HepG2 (cell line): ENCODE data around the gene HNRNPL. TPM values are rescaled to one million over a fixed set of nuclear protein-coding genes. Genes with fewer than 3 reads are reported as not detected.

ENCODE experiments used
- CHD2 ChIP-seq: IDR thresholded peaks from 2 replicates; pipeline ENCODE4 v1.6.1; 2011; ENCODE audit warnings: low read depth, low read length, improper control_type of control experiment
- MBD4 ChIP-seq: IDR thresholded peaks from 2 replicates; pipeline ENCODE4 v1.6.1; 2012; ENCODE audit warnings: low read length, inconsistent platforms, borderline replicate concordance
- TEF ChIP-seq: sonication (generic); formaldehyde crosslinking; IDR thresholded peaks from 2 replicates; pipeline ENCODE4 v1.5.0; 2020; ENCODE audit warnings: missing genetic modification reagents
- THAP8 ChIP-seq: sonication (generic); formaldehyde crosslinking; IDR thresholded peaks from 2 replicates; pipeline ENCODE4 v1.5.1; 2020; ENCODE audit warnings: missing genetic modification reagents, mild to moderate bottlenecking, borderline replicate concordance
- ZBTB44 ChIP-seq: sonication (generic); formaldehyde crosslinking; IDR thresholded peaks from 2 replicates; pipeline ENCODE4 v1.4.0; 2020; ENCODE audit warnings: missing genetic modification reagents
- ZNF414 ChIP-seq: sonication (generic); formaldehyde crosslinking; IDR thresholded peaks from 2 replicates; pipeline ENCODE4 v1.5.0; 2020; ENCODE audit warnings: missing genetic modification reagents
- ZNF75D ChIP-seq: sonication (generic); formaldehyde crosslinking; IDR thresholded peaks from 2 replicates; pipeline ENCODE4 v1.8.1; 2023; ENCODE audit warnings: missing genetic modification reagents, mild to moderate bottlenecking, borderline replicate concordance
- polyA plus RNA-seq, 8 experiments: library from polyadenylated mRNA; depleted of rRNA in 3 of 8; stranded (reverse) in 7 of 8; unstranded in 1 of 8; fragments of >200 nt; fragmentation: Illumina TruSeq in 4 of 8; extraction: Trizol in 4 of 8; gene quantifications; 2 replicates each; pipeline versions ENCODE4 v1.2.1 to v1.2.3, GENCODE V29; 2011 to 2016; ENCODE audit warnings: low read depth in 4 of 8, missing spikeins in 1 of 8, mixed read lengths in 1 of 8; ENCODE audit not compliant: insufficient read depth in 1 of 8
- total RNA-seq, 5 experiments: library from RNA; depleted of rRNA; stranded (reverse); fragments of >200 nt; fragmentation: Illumina TruSeq; extraction: Trizol; gene quantifications; 2 replicates each; pipeline ENCODE4 v1.2.3, GENCODE V29; 2016; ENCODE audit warnings: low read depth in 1 of 5
- TF ChIP-seq, protein P1 (sequence below): sonication (generic); formaldehyde crosslinking; IDR thresholded peaks from 2 replicates; pipeline ENCODE4 v1.4.0; 2020; ENCODE audit warnings: mild to moderate bottlenecking, missing genetic modification reagents
- TF ChIP-seq, protein P2 (sequence below): sonication (generic); formaldehyde crosslinking; IDR thresholded peaks from 2 replicates; pipeline ENCODE4 v1.4.0; 2020; ENCODE audit warnings: missing genetic modification reagents; ENCODE audit errors: not compliant biosample characterization
- TF ChIP-seq, protein P3 (sequence below): sonication (generic); formaldehyde crosslinking; IDR thresholded peaks from 2 replicates; pipeline ENCODE4 v1.4.0; 2020; ENCODE audit warnings: mild to moderate bottlenecking, missing genetic modification reagents

Gene HNRNPL
- total and polyA plus RNA-seq, 2 of the 13 experiments (the other 11 are each of a cell fraction or from before 2014, with no cell fraction given), result 156 to 278 TPM

DNA sequence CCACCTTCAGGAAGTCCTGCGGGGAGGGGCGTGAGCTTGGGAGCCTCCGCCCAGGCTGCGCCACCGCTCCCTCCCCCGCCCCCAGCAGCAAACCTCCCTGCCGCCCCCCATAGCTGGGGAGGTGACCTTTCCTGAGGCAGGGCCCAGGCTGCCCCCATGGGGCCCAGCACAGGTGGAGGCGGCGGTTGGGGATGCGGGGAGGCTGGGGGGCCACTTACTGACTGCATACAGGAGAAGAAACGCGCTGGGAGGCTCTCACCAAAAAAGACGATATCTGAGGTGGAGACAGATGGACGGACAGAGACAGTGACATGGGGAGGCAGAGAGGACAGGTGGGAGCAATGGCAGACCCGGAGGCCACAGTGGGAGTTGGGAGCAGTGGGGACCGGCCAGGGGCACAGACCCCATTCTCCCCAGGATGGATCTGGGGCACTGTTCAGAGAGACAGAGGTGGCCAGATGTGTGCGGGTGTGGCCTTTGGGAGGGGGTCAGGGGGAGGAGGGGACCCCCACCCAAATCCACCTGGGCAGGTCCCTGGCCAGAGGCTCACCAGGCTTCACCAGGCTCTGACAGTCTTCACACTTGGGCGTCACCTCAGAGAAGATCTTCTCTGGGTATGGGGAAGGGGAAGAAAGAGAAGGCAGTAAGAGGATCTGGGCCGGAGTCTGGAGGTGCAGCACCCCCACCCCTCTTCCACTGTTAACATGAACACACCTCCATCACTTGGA is 31.3 kb upstream of the HNRNPL start (continued):
- no peak for TF ChIP-seq THAP8 (CRISPR knock-in tag)
- no peak for TF ChIP-seq ZBTB44 (CRISPR knock-in tag)
- no peak for TF ChIP-seq MBD4
- no peak for TF ChIP-seq ZNF414 (CRISPR knock-in tag)
- no peak for TF ChIP-seq TEF (CRISPR knock-in tag)
- no peak for TF ChIP-seq ZNF75D
- TF ChIP-seq, protein P1, sequence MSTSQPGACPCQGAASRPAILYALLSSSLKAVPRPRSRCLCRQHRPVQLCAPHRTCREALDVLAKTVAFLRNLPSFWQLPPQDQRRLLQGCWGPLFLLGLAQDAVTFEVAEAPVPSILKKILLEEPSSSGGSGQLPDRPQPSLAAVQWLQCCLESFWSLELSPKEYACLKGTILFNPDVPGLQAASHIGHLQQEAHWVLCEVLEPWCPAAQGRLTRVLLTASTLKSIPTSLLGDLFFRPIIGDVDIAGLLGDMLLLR (CRISPR knock-in tag), result no peak
- TF ChIP-seq, protein P2, sequence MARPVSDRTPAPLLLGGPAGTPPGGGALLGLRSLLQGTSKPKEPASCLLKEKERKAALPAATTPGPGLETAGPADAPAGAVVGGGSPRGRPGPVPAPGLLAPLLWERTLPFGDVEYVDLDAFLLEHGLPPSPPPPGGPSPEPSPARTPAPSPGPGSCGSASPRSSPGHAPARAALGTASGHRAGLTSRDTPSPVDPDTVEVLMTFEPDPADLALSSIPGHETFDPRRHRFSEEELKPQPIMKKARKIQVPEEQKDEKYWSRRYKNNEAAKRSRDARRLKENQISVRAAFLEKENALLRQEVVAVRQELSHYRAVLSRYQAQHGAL, result no peak
- TF ChIP-seq CHD2, result no peak
- TF ChIP-seq, protein P3, sequence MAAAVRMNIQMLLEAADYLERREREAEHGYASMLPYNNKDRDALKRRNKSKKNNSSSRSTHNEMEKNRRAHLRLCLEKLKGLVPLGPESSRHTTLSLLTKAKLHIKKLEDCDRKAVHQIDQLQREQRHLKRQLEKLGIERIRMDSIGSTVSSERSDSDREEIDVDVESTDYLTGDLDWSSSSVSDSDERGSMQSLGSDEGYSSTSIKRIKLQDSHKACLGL (CRISPR knock-in tag), result no peak
